MM.1S (cell line): ENCODE measurements around the gene PTPRE.

Experiments
- DNase-seq: peaks from one replicate; pipeline ENCODE4 v3.0.0-alpha.2; 2015
- H2AFZ ChIP-seq: fragments of 300-600 bp; sonication (generic); 2 replicates; pipeline ENCODE4 v1.6.0; 2016; ENCODE audit warnings: antibody characterized with exemption, low read length
- H3F3A ChIP-seq: fragments of 300-600 bp; sonication (generic); 2 replicates; pipeline ENCODE4 v1.6.1; 2016; ENCODE audit warnings: mild to moderate bottlenecking, antibody characterized with exemption, low read length, moderate library complexity, mixed read lengths; ENCODE audit not compliant: insufficient read depth
- H3K27ac ChIP-seq: fragments of 300-600 bp; sonication (generic); 2 replicates; pipeline ENCODE4 v1.5.1; 2016; ENCODE audit warnings: mild to moderate bottlenecking, low read length
- H3K27me3 ChIP-seq: fragments of 300-600 bp; sonication (generic); replicated peaks from 2 replicates; pipeline ENCODE4 v1.6.0; 2016; ENCODE audit warnings: low read length; ENCODE audit not compliant: insufficient read depth
- H3K36me3 ChIP-seq: fragments of 300-600 bp; sonication (generic); replicated peaks from 2 replicates; pipeline ENCODE4 v1.6.1; 2016; ENCODE audit warnings: mild to moderate bottlenecking, low read length, mixed read lengths; ENCODE audit not compliant: insufficient read depth
- H3K4me1 ChIP-seq: fragments of 300-600 bp; sonication (generic); 2 replicates; pipeline ENCODE4 v1.6.1; 2016; ENCODE audit warnings: low read length, mixed read lengths
- H3K4me2 ChIP-seq: fragments of 300-600 bp; sonication (generic); 2 replicates; pipeline ENCODE4 v1.6.0; 2016; ENCODE audit warnings: low read depth, low read length
- H3K4me3 ChIP-seq: fragments of 300-600 bp; sonication (generic); 2 replicates; pipeline ENCODE4 v1.5.1; 2016; ENCODE audit warnings: low read length, mixed read lengths
- H3K79me2 ChIP-seq: fragments of 300-600 bp; sonication (generic); 2 replicates; pipeline ENCODE4 v1.6.1; 2016; ENCODE audit warnings: mixed run types, low read length, mixed read lengths
- H3K9ac ChIP-seq: fragments of 300-600 bp; sonication (generic); 2 replicates; pipeline ENCODE4 v1.6.1; 2016; ENCODE audit warnings: low read length, mixed read lengths
- H3K9me2 ChIP-seq: fragments of 300-600 bp; sonication (generic); replicated peaks from 2 replicates; pipeline ENCODE4 v1.6.1; 2016; ENCODE audit warnings: mild to moderate bottlenecking, low read length, mixed read lengths; ENCODE audit not compliant: insufficient read depth
- H3K9me3 ChIP-seq: fragments of 300-600 bp; sonication (generic); replicated peaks from 2 replicates; pipeline ENCODE4 v1.6.1; 2016; ENCODE audit warnings: mild to moderate bottlenecking, low read length, mixed read lengths; ENCODE audit not compliant: insufficient read depth
- H4K20me1 ChIP-seq: fragments of 300-600 bp; sonication (generic); 2 replicates; pipeline ENCODE4 v1.6.1; 2016; ENCODE audit warnings: mild to moderate bottlenecking, low read length, moderate library complexity, mixed read lengths; ENCODE audit not compliant: insufficient read depth
- CTCF ChIP-seq: fragments of 300-600 bp; sonication (generic); IDR thresholded peaks from 2 replicates; pipeline ENCODE4 v1.5.1; 2016; ENCODE audit warnings: antibody characterized with exemption, low read length, mixed read lengths
- EZH2 ChIP-seq: fragments of 300-600 bp; sonication (generic); optimal IDR thresholded peaks from 2 replicates; pipeline ENCODE3; 2017; ENCODE audit warnings: low read depth, mild to moderate bottlenecking, antibody characterized with exemption, low read length, mixed read lengths
- EZH2phosphoT487 ChIP-seq: fragments of 300-600 bp; sonication (generic); IDR thresholded peaks from 2 replicates; pipeline ENCODE4 v1.6.1; 2018; ENCODE audit warnings: antibody characterized with exemption, low read length

The PTPRE gene

GRCh38 chr10:127913368-127913759 lies 6.5 kb downstream of the PTPRE start:
- Histone ChIP-seq H3K36me3 (no peaks in the 10 kb centered on the region), H3K9me2 (no peaks in the 10 kb centered on the region), H4K20me1 (no peaks in the 10 kb centered on the region), H2AFZ (no peak overlapping the region), H3K4me2 (no peak overlapping the region), H3K9me3 (no peaks in the 10 kb centered on the region), H3K27me3 (no peaks in the 10 kb centered on the region), H3K4me3 (no peak overlapping the region), H3K27ac (no peak overlapping the region), H3F3A (no peaks in the 10 kb centered on the region), H3K79me2 (no peaks in the 10 kb centered on the region), H3K4me1 (no peaks in the 10 kb centered on the region), H3K9ac (no peak overlapping the region)
- TF ChIP-seq EZH2phosphoT487 (no peak), CTCF (no peak), EZH2 (no peak)
- no peak for DNase-seq

- Histone ChIP-seq H3K4me3 (no peak overlapping the region), H4K20me1 (no peaks in the 10 kb centered on the region), H3K4me1 (no peaks in the 10 kb centered on the region), H2AFZ (no peak overlapping the region), H3K36me3 (no peaks in the 10 kb centered on the region), H3K27me3 (no peaks in the 10 kb centered on the region), H3K9me2 (no peaks in the 10 kb centered on the region), H3K4me2 (no peak overlapping the region), H3K79me2 (no peaks in the 10 kb centered on the region), H3K27ac (no peak overlapping the region), H3F3A (no peaks in the 10 kb centered on the region), H3K9me3 (no peaks in the 10 kb centered on the region), H3K9ac (no peak overlapping the region)
- DNase-seq: no peak
- no peak for TF ChIP-seq EZH2
- no peak for TF ChIP-seq CTCF
- TF ChIP-seq EZH2phosphoT487: no peak
These were observed 8.4 kb downstream of the PTPRE start for GRCh38 chr10:127915324-127915723.

- H3K27ac ChIP-seq: no peak overlapping the region
- no peaks in the 10 kb centered on the region for H3F3A ChIP-seq
- no peak for DNase-seq
- no peaks in the 10 kb centered on the region for H3K79me2 ChIP-seq
- no peaks in the 10 kb centered on the region for H3K9me2 ChIP-seq
- H3K4me1 ChIP-seq: no peaks in the 10 kb centered on the region
- no peak overlapping the region for H3K9ac ChIP-seq
- no peaks in the 10 kb centered on the region for H4K20me1 ChIP-seq
- no peaks in the 10 kb centered on the region for H3K36me3 ChIP-seq
- no peak overlapping the region for H3K4me2 ChIP-seq
- no peak overlapping the region for H2AFZ ChIP-seq
- no peak overlapping the region for H3K4me3 ChIP-seq
- no peaks in the 10 kb centered on the region for H3K27me3 ChIP-seq
- H3K9me3 ChIP-seq: no peaks in the 10 kb centered on the region
- TF ChIP-seq EZH2 (no peak), CTCF (no peak), EZH2phosphoT487 (no peak)
These were observed 9.9 kb downstream of the PTPRE start for GRCh38 chr10:127916826-127917225.

- Histone ChIP-seq H3K36me3 (no peaks in the 10 kb centered on the region), H3K9me2 (no peaks in the 10 kb centered on the region), H3K27ac (no peak overlapping the region), H3K9ac (no peak overlapping the region), H3K79me2 (no peaks in the 10 kb centered on the region), H3K4me3 (no peak overlapping the region), H3K9me3 (no peaks in the 10 kb centered on the region), H3F3A (no peaks in the 10 kb centered on the region), H3K4me2 (no peak overlapping the region), H3K4me1 (no peaks in the 10 kb centered on the region), H3K27me3 (no peaks in the 10 kb centered on the region), H4K20me1 (no peaks in the 10 kb centered on the region), H2AFZ (no peak overlapping the region)
- no peak for DNase-seq
- no peak for TF ChIP-seq EZH2phosphoT487
- TF ChIP-seq EZH2: no peak
- no peak for TF ChIP-seq CTCF
These were observed 11.7 kb downstream of the PTPRE start for GRCh38 chr10:127918572-127918971.
